IMR-90 (cell line): ENCODE measurements around the gene AKAP5. TPM values are rescaled to one million over a fixed set of nuclear protein-coding genes. Genes with fewer than 3 reads are reported as not detected.

Experiments used
- ATAC-seq: fragments of 200-7000 bp; cut with Tn5 transposase; 2 replicates; pipeline ENCODE4 v1.9.1; 2020; ENCODE audit warnings: low read depth, mild to moderate bottlenecking, moderate library complexity
- BruUV-seq: library from RNA; stranded (reverse); fragments of 400-500 nt; replicated peaks from 2 replicates; lab custom pipeline; 2021; lab: Mats Ljungman, UMichigan
- CTCF ChIA-PET: fragments of 300-600 bp; formaldehyde crosslinking; extraction: SDS; loops from one replicate; lab custom pipeline; 2021; ENCODE audit warnings: antibody characterized with exemption; lab: Yijun Ruan, JAX
- POLR2A ChIA-PET: fragments of 300-600 bp; sonication (Branson Sonifier 250); formaldehyde crosslinking; loops from one replicate; lab custom pipeline; 2022; ENCODE audit warnings: antibody characterized with exemption; ENCODE audit not compliant: unreplicated experiment; lab: Charles Lee
- DNase-seq: peaks from one replicate; pipeline ENCODE4 v3.0.0; 2013
- H2AFZ ChIP-seq: replicated peaks from 2 replicates; pipeline ENCODE3; 2013; ENCODE audit warnings: low read length, mild to moderate bottlenecking; ENCODE audit not compliant: poor library complexity
- H2AK5ac ChIP-seq: 2 replicates; pipeline ENCODE4 v1.6.1; 2013; ENCODE audit warnings: low read depth, low read length, inconsistent platforms
- H2AK9ac ChIP-seq: replicated peaks from 2 replicates; pipeline ENCODE3; 2013; ENCODE audit warnings: mild to moderate bottlenecking, low read depth, low read length, moderate library complexity; ENCODE audit not compliant: poor library complexity
- H2BK120ac ChIP-seq: 2 replicates; pipeline ENCODE4 v1.6.1; 2013; ENCODE audit warnings: low read depth, low read length, inconsistent platforms
- H2BK15ac ChIP-seq: 3 replicates; pipeline ENCODE4 v1.6.1; 2013; ENCODE audit warnings: low read depth, low read length, inconsistent platforms
- H2BK20ac ChIP-seq: 2 replicates; pipeline ENCODE4 v1.6.1; 2013; ENCODE audit warnings: low read depth, mild to moderate bottlenecking, inconsistent platforms, low read length, moderate library complexity
- H2BK5ac ChIP-seq: 2 replicates; pipeline ENCODE4 v1.6.1; 2013; ENCODE audit warnings: mild to moderate bottlenecking, low read depth, low read length, inconsistent platforms; ENCODE audit not compliant: poor library complexity, severe bottlenecking
- H3K14ac ChIP-seq: replicated peaks from 2 replicates; pipeline ENCODE4 v1.6.1; 2013; ENCODE audit warnings: low read depth, low read length, inconsistent platforms
- H3K18ac ChIP-seq: 2 replicates; pipeline ENCODE4 v1.6.1; 2013; ENCODE audit warnings: low read depth, low read length, control low read depth
- H3K23ac ChIP-seq: 2 replicates; pipeline ENCODE4 v1.6.1; 2013; ENCODE audit warnings: low read depth, low read length, inconsistent platforms
- H3K27ac ChIP-seq: 2 replicates; pipeline ENCODE4 v1.5.1; 2013; ENCODE audit warnings: mild to moderate bottlenecking, control low read depth, low read length; ENCODE audit not compliant: insufficient read depth
- H3K27me3 ChIP-seq: 2 replicates; pipeline ENCODE4 v1.6.1; 2013; ENCODE audit warnings: low read length; ENCODE audit not compliant: control insufficient read depth, insufficient read depth
- H3K36me3 ChIP-seq: 2 replicates; pipeline ENCODE4 v1.6.1; 2013; ENCODE audit warnings: low read length, mixed read lengths; ENCODE audit not compliant: control insufficient read depth, insufficient read depth
- H3K4ac ChIP-seq: 2 replicates; pipeline ENCODE4 v1.6.1; 2013; ENCODE audit warnings: low read depth, low read length, inconsistent platforms
- H3K4me1 ChIP-seq: 2 replicates; pipeline ENCODE4 v1.6.1; 2013; ENCODE audit warnings: low read length, mixed read lengths; ENCODE audit not compliant: control insufficient read depth, insufficient read depth
- H3K4me2 ChIP-seq: 2 replicates; pipeline ENCODE4 v1.6.1; 2013; ENCODE audit warnings: low read depth, mild to moderate bottlenecking, control low read depth, low read length, moderate library complexity
- H3K4me3 ChIP-seq: 2 replicates; pipeline ENCODE4 v1.5.1; 2013; ENCODE audit warnings: low read depth, mild to moderate bottlenecking, control low read depth, low read length, moderate library complexity; ENCODE audit not compliant: insufficient read depth
- H3K56ac ChIP-seq: 2 replicates; pipeline ENCODE4 v1.6.1; 2013; ENCODE audit warnings: low read length, inconsistent platforms; ENCODE audit not compliant: insufficient read depth; ENCODE audit errors: extremely low read depth
- H3K79me1 ChIP-seq, 2 experiments: 2 replicates each; pipeline ENCODE4 v1.6.1; 2013; ENCODE audit warnings: low read length in 2 of 2, inconsistent platforms in 1 of 2, low read depth in 1 of 2
- H3K9ac ChIP-seq: 2 replicates; pipeline ENCODE4 v1.6.1; 2013; ENCODE audit warnings: low read depth, low read length, control low read depth
- H3K9me1 ChIP-seq: 2 replicates; pipeline ENCODE4 v1.6.1; 2013; ENCODE audit warnings: low read length, inconsistent platforms; ENCODE audit not compliant: insufficient read depth
- H3K9me3 ChIP-seq: 2 replicates; pipeline ENCODE4 v1.6.1; 2013; ENCODE audit warnings: low read length; ENCODE audit not compliant: control insufficient read depth, insufficient read depth
- H4K20me1 ChIP-seq: 2 replicates; pipeline ENCODE4 v1.6.1; 2013; ENCODE audit warnings: low read length, inconsistent platforms; ENCODE audit not compliant: insufficient read depth
- H4K5ac ChIP-seq: 2 replicates; pipeline ENCODE4 v1.6.1; 2013; ENCODE audit warnings: mild to moderate bottlenecking, low read depth, low read length, control low read depth
- H4K8ac ChIP-seq, 2 experiments: 2 replicates each; pipeline ENCODE4 v1.6.1; 2013; ENCODE audit warnings: low read depth in 2 of 2, low read length in 2 of 2, control low read depth in 1 of 2, inconsistent platforms in 1 of 2
- H4K91ac ChIP-seq: 2 replicates; pipeline ENCODE4 v1.6.1; 2013; ENCODE audit warnings: low read depth, low read length, inconsistent platforms; ENCODE audit not compliant: insufficient read depth
- CEBPB ChIP-seq: IDR thresholded peaks from 2 replicates; pipeline ENCODE4 v1.6.1; 2012; ENCODE audit warnings: low read depth, low read length, improper control_type of control experiment
- CHD1 ChIP-seq: IDR thresholded peaks from 2 replicates; pipeline ENCODE4 v1.6.1; 2012; ENCODE audit warnings: low read depth, low read length, improper control_type of control experiment
- MAFK ChIP-seq: IDR thresholded peaks from 2 replicates; pipeline ENCODE4 v1.6.1; 2012; ENCODE audit warnings: low read depth, low read length, improper control_type of control experiment
- RAD21 ChIP-seq: IDR thresholded peaks from 2 replicates; pipeline ENCODE4 v1.6.1; 2012; ENCODE audit warnings: low read length, improper control_type of control experiment
- WGBS, 2 experiments: methylation state at CpG; one replicate each; pipeline versions ENCODE4 v1.1.5 to v1.1.7; 2013; ENCODE audit warnings: missing lambda C conversion rate in 2 of 2; ENCODE audit not compliant: insufficient read length in 1 of 2; ENCODE audit errors: extremely low coverage in 2 of 2; 5-methylcytosine and 5-hydroxymethylcytosine counted together
- dilution Hi-C: fragments of 300-500 bp; cut with HindIII; formaldehyde crosslinking; loops from one replicate; pipeline ENCODE4 v1.14.3; 2018; ENCODE audit warnings: low sequenced_read_pairs; ENCODE audit not compliant: unreplicated experiment
- in situ Hi-C: fragments of 300-500 bp; cut with MboI; formaldehyde crosslinking; loops from 3 replicates; pipeline ENCODE4 v1.14.3; 2019; ENCODE audit warnings: low sequenced_read_pairs, inconsistent platforms, mixed read lengths
- intact Hi-C: fragments of 100-400 bp; cut with micrococcal nuclease; formaldehyde crosslinking; loops from 2 replicates; pipeline ENCODE4 v1.10.0; 2022
- polyA plus RNA-seq, 3 experiments: library from polyadenylated mRNA; depleted of rRNA; stranded (reverse); fragments of >200 nt; gene quantifications; 2 replicates each; pipeline ENCODE4 v1.2.3, GENCODE V29; 2012; ENCODE audit warnings: low replicate concordance in 1 of 3
- total RNA-seq: library from RNA; depleted of rRNA; stranded (reverse); fragments of >200 nt; gene quantifications from 2 replicates; pipeline ENCODE4 v1.2.3, GENCODE V29; 2012

AKAP5 gene
- total and polyA plus RNA-seq, 2 of the 4 experiments (the other 2 are of a cell fraction): 0.21 to 0.72 TPM

- Histone ChIP-seq H3K14ac (no peak overlapping the region), H3K36me3 (peaks cover 27% of the 10 kb centered on the region), H2BK20ac (no peak overlapping the region), H2AK9ac (no peak overlapping the region), H3K4me1 (peaks cover 17% of the 10 kb centered on the region), H3K27ac (no peak overlapping the region), H3K4me2 (no peak overlapping the region), H2AFZ (no peak overlapping the region), H3K23ac (no peak overlapping the region), H4K8ac (no peak overlapping the region), H3K9me1 (peaks cover 24% of the 10 kb centered on the region), H4K91ac (no peak overlapping the region), H2BK5ac (no peak overlapping the region), H2BK120ac (no peak overlapping the region), H3K79me1 (peaks cover 0 to 24% of the 10 kb centered on the region in 2 experiments; a peak in 1 of 4 replicates), H4K5ac (no peak overlapping the region), H4K20me1 (no peaks in the 10 kb centered on the region), H2BK15ac (no peak overlapping the region), H3K4ac (no peak overlapping the region), H2AK5ac (no peak overlapping the region), H3K4me3 (no peak overlapping the region), H3K18ac (no peak overlapping the region), H3K9me3 (no peaks in the 10 kb centered on the region), H3K27me3 (no peaks in the 10 kb centered on the region), H3K9ac (no peak overlapping the region), H3K56ac (no peak overlapping the region)
- intact Hi-C loops (no loop called here), dilution Hi-C loops (no loop called here), in situ Hi-C loops (no loop called here)
- DNase-seq: peak; percentile 36
- CTCF ChIA-PET: no interaction called here
- WGBS, 2 experiments: no CpG with 5 or more reads among the region's 3 CpGs
- no TSS peak for BruUV-seq
- POLR2A ChIA-PET: no interaction called here
- no peak for TF ChIP-seq CHD1
- no peak for TF ChIP-seq MAFK
- peak; percentile 97 for TF ChIP-seq CEBPB
- TF ChIP-seq RAD21: no peak
- no peak; the same call in 1 of the 2 replicates for ATAC-seq
Observed at GRCh38 chr14:64440494-64440893, 24.8 kb upstream of the AKAP5 start.
